Neuron (in vitro differentiated cells): Measurements from ENCODE around the gene CCSER1.

Experiments used
- H2AFZ ChIP-seq: one replicate; pipeline ENCODE4 v1.6.1; 2013; ENCODE audit warnings: low read depth, mild to moderate bottlenecking, inconsistent platforms, low read length, moderate library complexity
- H3K27me3 ChIP-seq: one replicate; pipeline ENCODE4 v1.6.1; 2013; ENCODE audit warnings: low read length; ENCODE audit not compliant: insufficient read depth
- H3K36me3 ChIP-seq: one replicate; pipeline ENCODE4 v1.6.1; 2013; ENCODE audit warnings: low read length; ENCODE audit not compliant: insufficient read depth
- H3K4me1 ChIP-seq: one replicate; pipeline ENCODE4 v1.6.1; 2013; ENCODE audit warnings: low read length; ENCODE audit not compliant: insufficient read depth
- H3K4me3 ChIP-seq: 2 replicates; pipeline ENCODE4 v1.5.1; 2013; ENCODE audit warnings: mild to moderate bottlenecking, low read length, moderate library complexity
- H3K9me3 ChIP-seq: one replicate; pipeline ENCODE4 v1.6.1; 2013; ENCODE audit warnings: low read length

Gene CCSER1

DNA sequence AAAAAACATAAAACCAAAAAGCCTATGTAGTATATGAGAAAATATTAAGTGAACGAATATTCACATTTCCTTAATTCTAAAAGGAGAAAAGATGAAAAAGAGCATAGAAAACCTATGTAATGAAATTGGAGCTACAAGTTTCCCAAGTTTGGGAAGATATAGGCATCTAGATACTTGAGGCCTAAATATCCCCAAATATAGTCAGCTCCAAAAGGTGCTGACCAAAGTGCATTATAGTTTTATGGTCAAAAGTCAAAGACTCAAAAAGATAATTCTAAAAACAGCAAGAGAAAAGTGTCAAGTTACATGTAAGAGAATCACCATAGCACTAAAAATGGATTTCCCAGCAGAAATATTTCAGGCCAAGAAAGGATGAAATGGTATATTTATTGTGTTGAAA lies 1502.9 kb downstream of the CCSER1 start:
- no peak overlapping the region for H3K4me3 ChIP-seq
- H3K36me3 ChIP-seq: no peaks in the 10 kb centered on the region
- H2AFZ ChIP-seq: no peak overlapping the region
- no peaks in the 10 kb centered on the region for H3K4me1 ChIP-seq
- H3K27me3 ChIP-seq: no peaks in the 10 kb centered on the region
- no peaks in the 10 kb centered on the region for H3K9me3 ChIP-seq

- no peaks in the 10 kb centered on the region for H3K36me3 ChIP-seq
- no peaks in the 10 kb centered on the region for H3K27me3 ChIP-seq
- H3K9me3 ChIP-seq: no peaks in the 10 kb centered on the region
- no peak overlapping the region for H3K4me3 ChIP-seq
- no peaks in the 10 kb centered on the region for H3K4me1 ChIP-seq
- H2AFZ ChIP-seq: no peak overlapping the region
These were observed 1503.6 kb downstream of the CCSER1 start for GRCh38 chr4:91630764-91631163.

DNA sequence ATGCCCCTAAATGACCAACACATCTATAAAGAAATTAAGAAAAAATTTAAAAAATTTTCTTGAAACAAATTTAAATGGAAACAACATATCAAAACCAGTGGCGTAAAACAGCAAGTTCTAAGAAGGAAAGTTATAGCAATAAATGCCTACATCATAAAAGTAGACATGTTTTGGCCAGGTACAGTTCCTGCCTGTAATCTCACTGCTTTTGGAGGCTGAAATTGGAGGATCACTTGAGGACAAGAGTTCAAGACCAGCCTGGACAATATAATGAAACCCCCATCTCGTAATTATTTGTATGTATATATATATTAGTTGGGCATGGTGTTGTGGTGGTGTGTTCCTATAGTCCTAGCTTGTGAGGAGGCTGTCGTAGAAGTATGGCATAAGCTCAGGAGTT lies 1504.1 kb downstream of the CCSER1 start:
- Histone ChIP-seq H3K9me3 (no peaks in the 10 kb centered on the region), H3K4me1 (no peaks in the 10 kb centered on the region), H3K4me3 (no peak overlapping the region), H3K27me3 (no peaks in the 10 kb centered on the region), H2AFZ (no peak overlapping the region), H3K36me3 (no peaks in the 10 kb centered on the region)

GRCh38 chr4:91636083-91636482 lies 1508.9 kb downstream of the CCSER1 start:
- no peaks in the 10 kb centered on the region for H3K36me3 ChIP-seq
- no peak overlapping the region for H3K4me3 ChIP-seq
- no peaks in the 10 kb centered on the region for H3K4me1 ChIP-seq
- no peak overlapping the region for H2AFZ ChIP-seq
- no peaks in the 10 kb centered on the region for H3K27me3 ChIP-seq
- no peaks in the 10 kb centered on the region for H3K9me3 ChIP-seq
